Vagina (tissue), 2 donors: ENCODE measurements around the gene MAP1LC3B2.

ENCODE experiments used
- CTCF ChIP-seq, 3 experiments: fragments of 450-650 bp in 2 of 3; fragments of 200-600 bp in 1 of 3; sonication (generic) in 1 of 3; IDR thresholded peaks; one replicate each; pipeline ENCODE4 v1.5.1; 2017 to 2019; ENCODE audit warnings: antibody characterized with exemption in 3 of 3, mild to moderate bottlenecking in 2 of 3, moderate library complexity in 2 of 3
- POLR2AphosphoS5 ChIP-seq, 2 donors: sonication (generic); formaldehyde crosslinking; IDR thresholded peaks; one replicate each; pipeline ENCODE4 v1.9.0; 2017; ENCODE audit warnings: antibody characterized with exemption in 2 of 2, mild to moderate bottlenecking in 2 of 2, low read depth in 1 of 2; ENCODE audit not compliant: insufficient read depth in 1 of 2

DNA sequence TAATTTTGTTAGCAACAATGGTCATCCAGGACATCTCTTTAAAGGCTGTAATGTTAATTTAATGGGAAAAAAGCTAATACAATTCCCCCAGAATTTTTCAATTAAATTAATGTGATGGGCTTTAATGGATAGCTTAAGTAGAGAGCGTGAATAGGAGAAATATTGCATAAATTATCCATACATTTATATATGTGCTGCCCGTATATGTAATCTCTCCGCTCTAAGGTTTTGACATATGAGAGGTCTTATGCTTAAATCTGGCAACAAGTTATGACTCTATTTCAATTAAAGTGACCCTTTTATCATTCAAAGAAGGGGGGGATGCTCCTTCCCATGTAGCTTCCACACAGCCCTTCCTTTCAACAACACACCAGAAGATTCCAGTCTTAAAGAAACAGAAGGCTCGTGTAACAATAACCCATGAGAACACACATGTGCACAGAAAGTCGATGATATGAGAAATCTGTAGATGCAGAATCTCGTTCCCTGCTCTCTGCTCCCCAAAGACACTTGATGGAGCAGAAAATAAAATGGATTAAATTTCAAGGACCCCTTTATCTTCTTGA lies 24.0 kb downstream of the MAP1LC3B2 start:
- TF ChIP-seq CTCF (IDR thresholded peaks at IDR 0.05) (no peak), POLR2AphosphoS5 (IDR thresholded peaks at IDR 0.05; ENCODE audit: insufficient read depth in 1 of 2, low read depth in 1 of 2) (no peak)
